Heart left ventricle (tissue), 13 donors: ENCODE results near the gene DIO2.

Experiments used
- CTCF ChIP-seq, 12 donors: fragments of 200-600 bp; sonication (generic) in 4 of 12; IDR thresholded peaks; one replicate each; pipeline versions ENCODE4 v1.5.0 to v1.8.0; 2018 to 2022; ENCODE audit warnings: antibody characterized with exemption in 12 of 12, mild to moderate bottlenecking in 5 of 12
- POLR2A ChIP-seq, 2 donors: fragments of 450-650 bp; IDR thresholded peaks; one replicate each; pipeline ENCODE4 v1.6.1; 2017; ENCODE audit warnings: antibody characterized with exemption in 2 of 2, mild to moderate bottlenecking in 2 of 2, moderate library complexity in 2 of 2
- donor health status: ischemic (EF 13 %, LVEDD 7.1; RV severe dilation, severe dysfunction).
- donor health status: DM: no; HTN: yes; CAD: no.
- donor health status: DM: no; HTN: no; CAD: no.
- donor health status: ischemic (EF 25% LVEDD 6.9; RV normal size, moderate dysfunction).
- donor health status: ischemic (EF 25% LVEDD 5.7; RV mildly dilated, moderate dysfunction).
- donor health status: ischemic (EF 35%, LVEDD 5.7; RV mildly dilated, moderate dysfunction).
- donor health status: nonischemic (EF 11% LVEDD 7.7; RV severe dilation, severe dysfunction).
- donor health status: DM: yes; HTN: yes; CAD: no.
- donor health status: PGD.
- donor health status: ischemic (EF 29% LVEDD 5.4; RV normal size, mild dysfunction).
- donor health status: nonischemic (EF 23%, LVEDD 6.1; RV moderate dilation, normal function).

DNA sequence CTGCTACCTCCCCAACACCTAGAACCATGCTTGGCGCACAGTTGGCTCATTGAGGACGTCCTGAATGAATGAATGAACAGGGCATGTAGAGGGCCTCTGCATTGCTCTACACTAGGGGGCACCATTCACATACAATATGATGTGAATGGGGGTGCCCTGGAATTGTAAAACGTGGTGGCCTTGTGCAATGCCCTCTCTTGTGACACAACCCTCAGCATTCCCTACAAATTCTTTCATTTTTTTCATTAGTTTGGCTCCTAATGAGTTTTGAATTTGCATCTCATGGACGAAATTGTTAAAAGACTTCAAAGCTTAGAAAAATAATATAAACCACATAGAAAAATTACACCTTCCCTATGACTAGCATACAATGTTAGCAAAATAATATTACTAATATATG lies 2.3 kb upstream of the DIO2 start:
- TF ChIP-seq CTCF (IDR thresholded peaks at IDR 0.05) (peak in 8 of 12 donors; percentile 8 to 29 (median 12)), POLR2A (IDR thresholded peaks at IDR 0.05) (no peak)
